Natural killer cell treated with Interleukin-12 subunit alpha and Interleukin-12 subunit beta and Interleukin-15 and Interleukin-18, amount 100 ng/mL, for 72 hours (primary cell): ENCODE results near the gene TMEM115. TPM values are rescaled to one million over a fixed set of nuclear protein-coding genes. Genes with fewer than 3 reads are reported as not detected.

Experiments
- ATAC-seq, 2 donors: fragments of 150-1000 bp; cut with Tn5 transposase in 1 of 2; sonication (Bioruptor Pico), chemical (Tn5 transposase) in 1 of 2; 2 replicates each; pipeline ENCODE4 v1.10.0; 2021
- DNase-seq: peaks from one replicate; pipeline ENCODE4 v3.0.0; 2022; ENCODE audit warnings: low spot score
- H3K27ac Mint-ChIP-seq, 2 donors: 1 replicate in 1 of 2; 2 replicates in 1 of 2; pipeline ENCODE4 v1.8.0; 2022; ENCODE audit warnings: mixed read lengths in 2 of 2, mild to moderate bottlenecking in 1 of 2, moderate library complexity in 1 of 2
- H3K27me3 Mint-ChIP-seq, 2 donors: 1 replicate in 1 of 2; 2 replicates in 1 of 2; pipeline ENCODE4 v1.8.0; 2022; ENCODE audit warnings: mixed read lengths in 2 of 2
- H3K36me3 Mint-ChIP-seq: one replicate; pipeline ENCODE4 v1.8.0; 2022; ENCODE audit warnings: mixed read lengths
- H3K4me1 Mint-ChIP-seq, 2 donors: 1 replicate in 1 of 2; 2 replicates in 1 of 2; pipeline ENCODE4 v1.8.0; 2022; ENCODE audit warnings: low read depth in 2 of 2, mixed read lengths in 2 of 2, mild to moderate bottlenecking in 1 of 2
- H3K4me3 Mint-ChIP-seq: one replicate; pipeline ENCODE4 v1.8.0; 2022; ENCODE audit warnings: mixed read lengths
- H3K9me3 Mint-ChIP-seq: 2 replicates; pipeline ENCODE4 v1.8.0; 2022; ENCODE audit warnings: mixed read lengths
- total RNA-seq, 2 donors: library from RNA; stranded (reverse); gene quantifications; one replicate each; pipeline ENCODE4 v1.2.3, GENCODE V29; 2022

The TMEM115 gene
- total RNA-seq, 2 donors from 2014 or later, result 29.6 to 32.8 TPM

- ATAC-seq, result no peak
- no peaks in the 10 kb centered on the region for H3K27me3 Mint-ChIP-seq
- H3K36me3 Mint-ChIP-seq, result no peaks in the 10 kb centered on the region
- H3K4me1 Mint-ChIP-seq, result peaks cover 0 to 20% of the 10 kb centered on the region in 2 donors
- no peaks in the 10 kb centered on the region for H3K9me3 Mint-ChIP-seq
- peak overlapping the region; percentile 64 to 89 for H3K27ac Mint-ChIP-seq
- peak overlapping the region; percentile 81 for H3K4me3 Mint-ChIP-seq
- peak; percentile 37 for DNase-seq
Measured at GRCh38 chr3:50327129-50327528, 32.2 kb downstream of the TMEM115 start.

- Mint-ChIP-seq H3K27ac (peak overlapping the region in 1 of 2 donors; percentile 89), H3K4me3 (no peak overlapping the region)
- no peak for DNase-seq
Measured at GRCh38 chr3:50326182-50326541, 33.2 kb downstream of the TMEM115 start.

DNA sequence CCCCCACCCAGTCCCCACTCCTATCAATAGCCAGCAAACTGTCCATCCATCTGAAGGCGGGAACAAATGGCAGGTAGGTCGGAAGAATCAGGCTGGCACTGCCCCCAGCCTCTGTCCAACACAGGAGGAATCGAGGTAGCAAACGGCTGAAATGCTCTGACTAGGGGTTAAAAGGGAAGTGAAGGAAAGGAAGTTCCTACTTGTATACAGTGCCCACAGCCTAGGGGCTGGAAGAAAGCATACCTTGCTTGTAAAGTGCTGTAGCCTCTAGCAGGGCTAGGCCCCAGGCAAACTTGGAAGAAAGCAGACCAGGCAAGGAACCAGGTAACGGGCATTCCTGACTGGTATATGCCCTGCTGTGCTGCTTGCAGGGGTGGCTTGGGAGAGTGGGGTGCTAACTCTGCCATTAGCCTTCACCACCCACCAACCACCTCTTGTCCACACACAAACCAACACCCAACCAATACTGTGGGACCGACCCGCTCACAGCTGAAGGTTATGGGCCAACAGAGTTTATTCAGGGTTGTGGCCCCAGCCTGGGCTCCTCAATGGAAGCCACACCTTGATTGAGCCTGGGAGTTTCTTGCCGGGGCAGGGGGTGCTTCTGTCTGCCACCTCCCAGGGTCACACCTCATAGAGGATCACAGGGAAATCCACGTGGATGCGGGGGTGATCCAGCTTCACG lies 33.7 kb downstream of the TMEM115 start:
- peaks cover under 1 to 21% of the 10 kb centered on the region in 2 donors for H3K4me1 Mint-ChIP-seq
- no peak for ATAC-seq
- no peak overlapping the region for H3K27ac Mint-ChIP-seq
- H3K36me3 Mint-ChIP-seq, result no peaks in the 10 kb centered on the region
- H3K9me3 Mint-ChIP-seq, result no peaks in the 10 kb centered on the region
- no peaks in the 10 kb centered on the region for H3K27me3 Mint-ChIP-seq
- DNase-seq, result no peak
- H3K4me3 Mint-ChIP-seq, result no peak overlapping the region

More at GRCh38 chr3:50326182-50326541, 33.2 kb downstream of the TMEM115 start:
- Mint-ChIP-seq H3K4me1 (peaks cover 0 to 20% of the 10 kb centered on the region in 2 donors), H3K27me3 (no peaks in the 10 kb centered on the region), H3K9me3 (no peaks in the 10 kb centered on the region), H3K36me3 (no peaks in the 10 kb centered on the region)
- ATAC-seq, result no peak

DNA sequence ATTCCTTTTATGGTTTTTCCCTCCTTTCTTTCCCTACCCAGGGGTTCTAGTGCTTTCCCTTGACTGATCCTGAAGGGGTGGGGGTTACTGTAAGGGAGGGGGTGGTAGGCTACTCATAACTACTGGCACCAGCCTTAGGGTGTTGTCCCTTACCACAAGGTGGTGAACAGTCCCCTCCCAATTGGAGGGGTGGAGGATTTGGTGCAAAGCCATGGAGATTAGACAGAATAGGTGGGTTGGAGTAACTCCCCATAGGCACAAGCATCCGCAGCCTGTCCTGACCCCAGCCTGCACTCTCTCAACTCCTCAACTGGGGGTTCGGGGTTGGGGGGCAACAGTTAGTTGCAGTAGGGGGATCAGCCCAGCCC lies 34.2 kb downstream of the TMEM115 start:
- H3K4me1 Mint-ChIP-seq, result peaks cover 6 to 27% of the 10 kb centered on the region in 2 donors
- no peak overlapping the region for H3K27ac Mint-ChIP-seq
- DNase-seq (no peak), ATAC-seq (no peak)
- H3K36me3 Mint-ChIP-seq, result no peaks in the 10 kb centered on the region
- no peak overlapping the region for H3K4me3 Mint-ChIP-seq
- no peaks in the 10 kb centered on the region for H3K9me3 Mint-ChIP-seq
- H3K27me3 Mint-ChIP-seq, result no peaks in the 10 kb centered on the region

GRCh38 chr3:50324351-50325112 lies 34.8 kb downstream of the TMEM115 start:
- Mint-ChIP-seq H3K36me3 (no peaks in the 10 kb centered on the region), H3K27ac (no peak overlapping the region), H3K9me3 (no peaks in the 10 kb centered on the region), H3K4me3 (no peak overlapping the region), H3K4me1 (peaks cover 9 to 30% of the 10 kb centered on the region in 2 donors), H3K27me3 (no peaks in the 10 kb centered on the region)
- ATAC-seq (no peak), DNase-seq (peak; percentile 62)

DNA sequence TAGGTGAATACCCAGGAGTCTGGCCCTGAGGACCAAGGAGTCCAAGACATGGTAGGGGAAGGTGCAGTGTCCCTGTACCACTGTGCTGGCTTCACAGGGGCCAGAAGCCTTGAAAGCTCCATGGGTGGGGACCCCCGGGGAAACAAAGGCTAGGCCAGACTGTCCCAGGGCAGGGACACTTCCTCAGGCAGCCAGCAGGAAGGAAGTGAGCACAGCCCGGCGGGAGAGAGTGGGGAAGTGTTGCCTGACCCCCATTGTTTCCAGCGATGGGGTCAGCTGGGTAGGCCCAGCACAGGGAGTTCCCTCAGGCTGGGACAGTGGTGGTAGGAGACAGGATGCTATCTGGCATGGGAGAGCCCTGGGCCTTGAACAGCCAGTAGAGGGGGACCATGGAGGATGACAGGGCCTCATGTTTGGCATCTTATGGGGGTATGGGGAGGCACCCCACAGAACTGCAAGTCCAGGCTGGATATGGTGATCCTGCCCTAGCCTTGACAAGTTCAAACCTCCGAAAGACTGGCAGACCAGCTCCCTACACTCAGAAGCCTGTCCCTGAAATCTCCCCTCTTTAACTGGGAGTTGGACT lies 35.6 kb downstream of the TMEM115 start:
- no peak for ATAC-seq
- H3K4me1 Mint-ChIP-seq, result peaks cover 15 to 37% of the 10 kb centered on the region in 2 donors
- H3K4me3 Mint-ChIP-seq, result no peak overlapping the region
- no peaks in the 10 kb centered on the region for H3K9me3 Mint-ChIP-seq
- no peaks in the 10 kb centered on the region for H3K27me3 Mint-ChIP-seq
- H3K36me3 Mint-ChIP-seq, result no peaks in the 10 kb centered on the region
- H3K27ac Mint-ChIP-seq, result peak overlapping the region in 1 of 2 donors; percentile 63
- peak; percentile 37 for DNase-seq

DNA sequence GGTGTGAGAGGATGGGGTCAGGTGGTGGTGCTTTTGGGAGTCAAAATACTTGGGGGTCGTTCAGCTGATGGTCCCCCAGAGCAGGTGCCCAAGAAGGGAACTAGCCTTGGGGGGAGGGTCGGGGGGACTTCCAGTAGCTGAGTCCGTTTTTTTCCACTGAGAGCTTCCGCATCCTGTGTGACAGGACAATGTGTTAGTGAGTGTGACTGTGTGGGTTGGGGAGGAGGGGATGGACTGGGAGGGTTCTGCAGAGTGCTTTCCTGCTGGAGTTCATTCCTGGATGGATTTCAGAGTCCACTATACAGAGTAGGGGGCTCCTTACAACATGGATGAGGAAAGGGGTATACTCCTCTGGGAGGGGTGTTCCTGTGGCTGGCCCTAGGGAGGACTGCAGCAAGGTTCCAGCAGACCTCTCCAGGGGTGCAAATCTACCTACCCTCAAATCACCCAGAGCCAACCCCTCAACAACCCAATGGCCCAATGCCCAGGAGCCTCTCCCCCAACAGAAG lies 36.2 kb downstream of the TMEM115 start:
- Mint-ChIP-seq H3K4me3 (peak overlapping the region; percentile 27), H3K4me1 (peaks cover 15 to 36% of the 10 kb centered on the region in 2 donors), H3K9me3 (no peaks in the 10 kb centered on the region), H3K27ac (peak overlapping the region in 1 of 2 donors; percentile 63), H3K27me3 (no peaks in the 10 kb centered on the region), H3K36me3 (no peaks in the 10 kb centered on the region)
- DNase-seq (no peak), ATAC-seq (no peak)

GRCh38 chr3:50322386-50323091 lies 36.8 kb downstream of the TMEM115 start, which contains the start of gene HYAL2:
HYAL2 (minus strand) TSS chr3:50322745; CDS start chr3:50320489, 2,256 bp downstream.
- Mint-ChIP-seq H3K4me1 (peaks cover 15 to 33% of the 10 kb centered on the region in 2 donors), H3K36me3 (no peaks in the 10 kb centered on the region), H3K27me3 (no peaks in the 10 kb centered on the region), H3K9me3 (no peaks in the 10 kb centered on the region), H3K4me3 (peak within 1 kb of the TSS; percentile 75), H3K27ac (peak within 1 kb of the TSS; percentile 84 to 90)
- DNase-seq (no peak), ATAC-seq (no peak)

DNA sequence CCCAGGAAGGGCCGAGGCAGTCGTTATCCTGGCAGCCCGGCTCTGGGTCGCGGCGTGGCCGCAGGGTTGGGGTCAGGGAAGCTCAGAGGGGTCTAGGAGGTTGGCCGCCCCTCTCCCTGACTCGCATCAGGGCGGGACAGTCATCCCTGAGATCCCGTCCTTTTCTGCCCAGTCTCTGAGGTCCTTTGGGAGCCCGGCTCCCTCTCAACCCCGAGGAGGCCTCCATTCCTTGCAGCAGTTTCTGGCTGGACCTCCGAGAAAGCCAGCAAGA lies 37.3 kb downstream of the TMEM115 start:
- DNase-seq (no peak), ATAC-seq (no peak)
- Mint-ChIP-seq H3K27ac (no peak overlapping the region), H3K4me1 (peaks cover 15 to 33% of the 10 kb centered on the region in 2 donors), H3K36me3 (no peaks in the 10 kb centered on the region), H3K9me3 (no peaks in the 10 kb centered on the region), H3K4me3 (no peak overlapping the region), H3K27me3 (no peaks in the 10 kb centered on the region)

- peaks cover 18 to 34% of the 10 kb centered on the region in 2 donors for H3K4me1 Mint-ChIP-seq
Measured at GRCh38 chr3:50321336-50322114, 37.8 kb downstream of the TMEM115 start.

DNA sequence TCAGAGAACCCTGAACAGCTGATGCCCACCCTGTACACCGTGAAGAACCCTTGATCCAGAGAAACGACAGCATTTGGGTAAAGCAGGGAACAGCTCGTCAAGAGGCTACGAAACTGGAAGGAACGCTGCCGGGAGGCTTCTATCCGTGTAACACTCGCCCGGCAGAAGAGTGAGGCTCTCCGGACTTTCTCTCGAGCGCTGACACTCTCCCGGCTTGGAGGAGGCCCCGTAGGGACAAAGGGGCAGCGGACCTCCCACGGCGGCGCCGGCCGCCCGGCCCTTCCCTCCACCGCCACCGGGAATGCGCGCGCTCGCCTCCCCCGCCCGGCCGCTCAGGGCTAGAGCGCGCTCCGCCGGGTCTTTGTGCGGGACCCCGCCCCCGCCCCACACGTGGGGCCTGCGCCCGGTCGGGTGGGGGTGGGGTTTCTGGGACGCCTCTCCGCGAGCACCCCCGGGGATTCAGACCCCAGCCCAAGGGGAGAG lies 38.4 kb downstream of the TMEM115 start:
- peaks cover 22 to 37% of the 10 kb centered on the region in 2 donors for H3K4me1 Mint-ChIP-seq
- peak overlapping the region; percentile 84 to 87 for H3K27ac Mint-ChIP-seq
- ATAC-seq, result peak; percentile 75 to 83
- DNase-seq, result peak; percentile 80
- no peaks in the 10 kb centered on the region for H3K9me3 Mint-ChIP-seq
- no peaks in the 10 kb centered on the region for H3K27me3 Mint-ChIP-seq
- peak overlapping the region; percentile 79 for H3K4me3 Mint-ChIP-seq
- no peaks in the 10 kb centered on the region for H3K36me3 Mint-ChIP-seq

More at GRCh38 chr3:50321336-50322114, 37.8 kb downstream of the TMEM115 start:
- ATAC-seq (peak; percentile 90 to 92), DNase-seq (peak; percentile 91)
- H3K27me3 Mint-ChIP-seq, result no peaks in the 10 kb centered on the region
- no peaks in the 10 kb centered on the region for H3K36me3 Mint-ChIP-seq
- H3K27ac Mint-ChIP-seq, result peak overlapping the region; percentile 84 to 90
- peak overlapping the region; percentile 75 for H3K4me3 Mint-ChIP-seq
- H3K9me3 Mint-ChIP-seq, result no peaks in the 10 kb centered on the region

DNA sequence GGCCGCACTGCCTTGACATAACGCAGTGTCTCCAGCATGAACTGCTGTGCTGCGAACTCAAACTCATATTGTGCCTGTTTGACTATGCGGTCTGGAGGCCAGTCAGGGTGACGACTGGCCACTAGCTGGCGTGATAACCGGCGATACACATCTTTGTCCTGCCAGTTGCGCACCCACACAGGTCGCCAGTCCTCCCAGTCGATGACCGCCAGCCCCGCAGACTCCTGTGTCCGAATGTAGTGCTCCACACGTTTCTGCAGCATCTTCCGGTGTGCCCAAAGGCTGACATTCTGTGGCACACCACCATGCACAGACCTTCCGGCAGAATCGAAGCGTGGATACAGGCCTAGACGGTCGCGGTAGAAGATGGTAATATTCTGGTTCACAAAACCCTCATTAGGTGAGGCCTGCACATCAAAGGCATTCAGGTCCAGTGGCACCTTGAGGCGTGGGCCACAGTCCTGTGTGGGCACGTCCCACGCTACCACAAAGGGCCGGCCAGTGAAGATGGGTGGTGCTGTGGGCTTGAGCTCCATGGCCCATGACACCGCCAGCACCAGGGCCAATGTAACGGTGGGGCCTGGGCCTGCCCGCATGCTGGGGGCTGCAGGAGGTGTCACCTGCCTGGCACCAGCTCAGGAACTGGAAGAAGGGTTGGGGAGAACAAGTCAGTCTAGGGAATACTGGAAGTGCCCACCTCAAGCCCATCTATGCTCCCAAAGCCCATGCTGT lies 39.3 kb downstream of the TMEM115 start:
- Mint-ChIP-seq H3K9me3 (no peaks in the 10 kb centered on the region), H3K4me3 (peak overlapping the region; percentile 79), H3K4me1 (peaks cover 22 to 41% of the 10 kb centered on the region in 2 donors), H3K36me3 (no peaks in the 10 kb centered on the region), H3K27ac (peak overlapping the region; percentile 50 to 87), H3K27me3 (no peaks in the 10 kb centered on the region)
- DNase-seq (peak; percentile 52), ATAC-seq (no peak)
